ENCODE data around the gene PRAMEF17.
"Not testable (repeated sequence)": the region's sequence is repeated elsewhere in the genome, so short reads cannot be mapped to it uniquely, and the experiment has no call there.

- TF ChIP-seq CTCF, POLR2A (IDR thresholded peaks at IDR 0.05): not testable (repeated sequence)
Observed at GRCh38 chr1:13393004-13393403, 3.6 kb downstream of the PRAMEF17 start.

Data from esophagus squamous epithelium (tissue), 4 donors.